ENCODE measurements around the gene TULP1. TPM values are rescaled to one million over a fixed set of nuclear protein-coding genes. Genes with fewer than 3 reads are reported as not detected.

TULP1 gene
- total and polyA plus RNA-seq, 2 of the 13 experiments (the other 11 are each of a cell fraction or from before 2014, with no cell fraction given) = not detected

DNA sequence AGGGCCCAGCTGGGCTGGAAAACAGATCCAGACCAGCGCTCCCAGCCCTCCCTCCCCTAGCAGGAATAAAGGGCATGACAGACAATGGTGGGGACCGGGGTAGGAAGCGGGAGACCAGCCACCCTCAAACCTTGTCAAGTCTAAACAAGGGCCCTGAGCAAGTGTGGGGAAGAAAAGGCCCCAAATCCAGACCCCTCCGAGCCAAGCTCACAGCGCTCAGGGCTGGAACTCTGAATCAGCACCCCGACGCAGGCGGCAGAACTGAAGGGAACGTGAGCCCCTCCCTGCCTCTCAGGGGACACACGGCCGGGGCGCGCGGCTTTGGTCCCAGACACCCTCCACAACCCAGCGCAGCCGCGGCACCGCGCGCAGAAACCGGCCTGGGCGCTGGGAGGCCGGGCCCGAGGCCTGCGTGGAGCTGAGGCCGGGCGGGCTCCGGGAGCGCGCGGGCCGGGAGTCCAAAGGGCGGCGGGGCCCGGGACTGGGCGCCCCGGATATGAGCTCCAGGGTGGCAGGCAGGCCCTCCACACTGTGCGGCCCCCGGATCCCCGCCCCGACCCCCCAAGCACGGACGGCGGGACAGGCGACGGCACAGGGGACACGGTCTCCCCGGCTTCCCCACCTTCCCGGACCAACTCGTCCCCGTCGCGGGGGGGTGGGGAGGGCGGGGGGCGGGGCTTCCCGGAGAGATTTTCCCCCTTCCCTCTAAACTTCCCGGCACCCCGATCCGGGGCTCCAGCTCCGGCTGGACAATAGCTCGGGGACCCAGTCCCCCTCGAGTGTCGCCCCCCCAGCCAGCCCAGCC lies 16.5 kb downstream of the TULP1 start (continued):
- TF ChIP-seq, protein P1, sequence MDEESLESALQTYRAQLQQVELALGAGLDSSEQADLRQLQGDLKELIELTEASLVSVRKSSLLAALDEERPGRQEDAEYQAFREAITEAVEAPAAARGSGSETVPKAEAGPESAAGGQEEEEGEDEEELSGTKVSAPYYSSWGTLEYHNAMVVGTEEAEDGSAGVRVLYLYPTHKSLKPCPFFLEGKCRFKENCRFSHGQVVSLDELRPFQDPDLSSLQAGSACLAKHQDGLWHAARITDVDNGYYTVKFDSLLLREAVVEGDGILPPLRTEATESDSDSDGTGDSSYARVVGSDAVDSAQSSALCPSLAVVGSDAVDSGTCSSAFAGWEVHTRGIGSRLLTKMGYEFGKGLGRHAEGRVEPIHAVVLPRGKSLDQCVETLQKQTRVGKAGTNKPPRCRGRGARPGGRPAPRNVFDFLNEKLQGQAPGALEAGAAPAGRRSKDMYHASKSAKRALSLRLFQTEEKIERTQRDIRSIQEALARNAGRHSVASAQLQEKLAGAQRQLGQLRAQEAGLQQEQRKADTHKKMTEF (CRISPR knock-in tag; IDR thresholded peaks at IDR 0.05) = 0 out of 2 replicates have a peak, but pooled peaks have one; percentile 16
- TF ChIP-seq GABPB1 (CRISPR knock-in tag; IDR thresholded peaks at IDR 0.05) (peak; percentile 69), SMAD3 (CRISPR knock-in tag; IDR thresholded peaks at IDR 0.05) (0 out of 2 replicates have a peak, but pooled peaks have one; percentile 19), CEBPB (IDR thresholded peaks at IDR 0.05; ENCODE audit: borderline replicate concordance, low read depth, low read length) (no peak), ZFX (CRISPR knock-in tag; IDR thresholded peaks at IDR 0.05; ENCODE audit: low read depth) (peak; percentile 96), SNRNP70 (IDR thresholded peaks at IDR 0.05; ENCODE audit: low read depth, low read length) (no peak), POLR2G (IDR thresholded peaks at IDR 0.05; ENCODE audit: low read depth, low read length) (peak; percentile 57), ZNF207 (IDR thresholded peaks at IDR 0.05; ENCODE audit: borderline replicate concordance) (no peak), POLR2A (IDR thresholded peaks at IDR 0.05; ENCODE audit: insufficient read depth in 1 of 2, low read depth in 2 of 2, low read length in 2 of 2) (peak in 1 of 2 experiments; percentile 57; a peak in 2 of 4 replicates)
- TF ChIP-seq, protein P2, sequence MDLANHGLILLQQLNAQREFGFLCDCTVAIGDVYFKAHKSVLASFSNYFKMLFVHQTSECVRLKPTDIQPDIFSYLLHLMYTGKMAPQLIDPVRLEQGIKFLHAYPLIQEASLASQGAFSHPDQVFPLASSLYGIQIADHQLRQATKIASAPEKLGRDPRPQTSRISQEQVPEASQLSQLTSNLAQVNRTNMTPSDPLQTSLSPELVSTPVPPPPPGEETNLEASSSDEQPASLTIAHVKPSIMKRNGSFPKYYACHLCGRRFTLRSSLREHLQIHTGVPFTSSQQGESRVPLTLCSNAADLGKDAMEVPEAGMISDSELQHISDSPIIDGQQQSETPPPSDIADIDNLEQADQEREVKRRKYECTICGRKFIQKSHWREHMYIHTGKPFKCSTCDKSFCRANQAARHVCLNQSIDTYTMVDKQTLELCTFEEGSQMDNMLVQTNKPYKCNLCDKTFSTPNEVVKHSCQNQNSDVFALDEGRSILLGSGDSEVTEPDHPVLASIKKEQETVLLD (CRISPR knock-in tag; IDR thresholded peaks at IDR 0.05; ENCODE audit: low read depth) = peak; percentile 28; the same call in 1 of the 2 replicates
- TF ChIP-seq, protein P3, sequence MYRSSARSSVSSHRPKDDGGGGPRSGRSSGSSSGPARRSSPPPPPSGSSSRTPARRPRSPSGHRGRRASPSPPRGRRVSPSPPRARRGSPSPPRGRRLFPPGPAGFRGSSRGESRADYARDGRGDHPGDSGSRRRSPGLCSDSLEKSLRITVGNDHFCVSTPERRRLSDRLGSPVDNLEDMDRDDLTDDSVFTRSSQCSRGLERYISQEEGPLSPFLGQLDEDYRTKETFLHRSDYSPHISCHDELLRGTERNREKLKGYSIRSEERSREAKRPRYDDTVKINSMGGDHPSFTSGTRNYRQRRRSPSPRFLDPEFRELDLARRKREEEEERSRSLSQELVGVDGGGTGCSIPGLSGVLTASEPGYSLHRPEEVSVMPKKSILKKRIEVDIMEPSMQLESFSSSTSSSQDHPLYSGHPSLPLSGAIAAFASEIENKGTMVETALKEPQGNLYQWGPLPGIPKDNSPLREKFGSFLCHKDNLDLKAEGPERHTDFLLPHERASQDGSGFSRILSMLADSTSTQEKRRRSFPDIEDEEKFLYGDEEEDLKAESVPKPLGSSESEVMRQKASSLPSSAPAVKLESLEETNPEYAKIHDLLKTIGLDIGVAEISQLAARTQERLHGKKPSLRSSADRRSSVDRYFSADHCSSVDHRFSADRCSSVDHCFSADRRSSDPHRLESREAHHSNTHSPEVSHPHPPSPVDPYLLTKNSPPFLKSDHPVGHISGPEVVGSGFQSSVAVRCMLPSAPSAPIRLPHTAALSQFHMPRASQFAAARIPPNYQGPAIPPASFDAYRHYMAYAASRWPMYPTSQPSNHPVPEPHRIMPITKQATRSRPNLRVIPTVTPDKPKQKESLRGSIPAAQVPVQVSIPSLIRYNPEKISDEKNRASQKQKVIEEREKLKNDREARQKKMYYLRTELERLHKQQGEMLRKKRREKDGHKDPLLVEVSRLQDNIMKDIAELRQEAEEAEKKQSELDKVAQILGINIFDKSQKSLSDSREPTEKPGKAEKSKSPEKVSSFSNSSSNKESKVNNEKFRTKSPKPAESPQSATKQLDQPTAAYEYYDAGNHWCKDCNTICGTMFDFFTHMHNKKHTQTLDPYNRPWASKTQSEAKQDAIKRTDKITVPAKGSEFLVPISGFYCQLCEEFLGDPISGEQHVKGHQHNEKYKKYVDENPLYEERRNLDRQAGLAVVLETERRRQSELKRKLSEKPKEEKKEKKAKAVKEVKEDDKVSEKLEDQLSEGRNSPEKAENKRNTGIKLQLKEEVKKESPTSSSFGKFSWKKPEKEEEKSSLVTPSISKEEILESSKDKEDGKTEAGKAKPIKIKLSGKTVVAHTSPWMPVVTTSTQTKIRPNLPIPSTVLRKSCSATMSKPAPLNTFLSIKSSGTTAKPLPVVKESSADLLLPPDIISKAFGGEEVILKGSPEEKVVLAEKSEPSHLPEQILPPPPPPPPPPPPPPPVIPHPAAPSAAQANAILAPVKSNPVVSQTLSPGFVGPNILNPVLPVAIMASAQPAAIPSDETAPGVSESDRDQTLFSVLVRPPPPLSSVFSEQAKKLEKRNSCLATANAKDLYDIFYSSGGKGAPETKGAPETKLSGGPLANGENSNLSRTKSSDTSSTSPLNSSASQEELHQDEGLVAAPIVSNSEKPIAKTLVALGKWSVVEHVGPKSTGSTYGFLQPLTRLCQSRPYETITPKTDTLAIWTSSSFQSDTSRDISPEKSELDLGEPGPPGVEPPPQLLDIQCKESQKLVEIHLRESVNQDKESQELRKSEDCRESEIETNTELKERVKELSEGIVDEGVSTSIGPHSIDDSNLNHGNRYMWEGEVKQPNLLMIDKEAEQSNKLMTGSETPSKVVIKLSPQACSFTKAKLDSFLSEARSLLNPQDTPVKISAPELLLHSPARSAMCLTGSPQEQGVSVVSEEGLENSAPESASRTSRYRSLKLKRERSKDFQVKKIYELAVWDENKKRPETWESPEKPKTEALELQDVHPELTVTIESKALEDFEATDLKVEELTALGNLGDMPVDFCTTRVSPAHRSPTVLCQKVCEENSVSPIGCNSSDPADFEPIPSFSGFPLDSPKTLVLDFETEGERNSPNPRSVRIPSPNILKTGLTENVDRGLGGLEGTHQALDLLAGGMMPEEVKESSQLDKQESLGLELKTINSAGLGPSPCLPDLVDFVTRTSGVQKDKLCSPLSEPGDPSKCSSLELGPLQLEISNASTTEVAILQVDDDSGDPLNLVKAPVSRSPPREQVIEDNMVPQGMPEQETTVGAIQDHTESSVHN (CRISPR knock-in tag; IDR thresholded peaks at IDR 0.05) = no peak
- TF ChIP-seq, protein P4, sequence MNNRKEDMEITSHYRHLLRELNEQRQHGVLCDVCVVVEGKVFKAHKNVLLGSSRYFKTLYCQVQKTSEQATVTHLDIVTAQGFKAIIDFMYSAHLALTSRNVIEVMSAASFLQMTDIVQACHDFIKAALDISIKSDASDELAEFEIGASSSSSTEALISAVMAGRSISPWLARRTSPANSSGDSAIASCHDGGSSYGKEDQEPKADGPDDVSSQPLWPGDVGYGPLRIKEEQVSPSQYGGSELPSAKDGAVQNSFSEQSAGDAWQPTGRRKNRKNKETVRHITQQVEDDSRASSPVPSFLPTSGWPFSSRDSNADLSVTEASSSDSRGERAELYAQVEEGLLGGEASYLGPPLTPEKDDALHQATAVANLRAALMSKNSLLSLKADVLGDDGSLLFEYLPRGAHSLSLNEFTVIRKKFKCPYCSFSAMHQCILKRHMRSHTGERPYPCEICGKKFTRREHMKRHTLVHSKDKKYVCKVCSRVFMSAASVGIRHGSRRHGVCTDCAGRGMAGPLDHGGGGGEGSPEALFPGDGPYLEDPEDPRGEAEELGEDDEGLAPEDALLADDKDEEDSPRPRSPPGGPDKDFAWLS (CRISPR knock-in tag; IDR thresholded peaks at IDR 0.05; ENCODE audit: borderline replicate concordance) = peak; percentile 44; the same call in 1 of the 2 replicates
